ENCODE measurements around the gene KHDC4. TPM values are rescaled to one million over a fixed set of nuclear protein-coding genes. Genes with fewer than 3 reads are reported as not detected.

The KHDC4 gene
- total RNA-seq, 2 experiments from 2014 or later = 56.6 to 60.8 TPM

GRCh38 chr1:155880950-155881349 is 53.3 kb downstream of the KHDC4 start:
- no peaks in the 10 kb centered on the region for H3K27me3 Mint-ChIP-seq
- intact Hi-C loops (cut with DNase I, micrococcal nuclease) = no loop called here
- H3K4me3 Mint-ChIP-seq = no peak overlapping the region
- H3K27ac Mint-ChIP-seq = no peak overlapping the region
- Histone ChIP-seq H3K4me3 (ENCODE audit: low read length) (no peak overlapping the region), H3K9me3 (ENCODE audit: control insufficient read depth in 1 of 2, insufficient read depth in 1 of 2, low read length in 2 of 2) (no peaks in the 10 kb centered on the region), H3K27ac (ENCODE audit: low read depth in 1 of 2, low read length in 2 of 2) (no peak overlapping the region), H3K27me3 (ENCODE audit: control insufficient read depth in 1 of 2, insufficient read depth in 2 of 2, low read length in 2 of 2) (no peaks in the 10 kb centered on the region), H3K36me3 (ENCODE audit: insufficient read depth, low read length) (peaks cover 12% of the 10 kb centered on the region), H3K4me1 (ENCODE audit: insufficient read depth, low read length) (no peaks in the 10 kb centered on the region)
- DNase-seq (no peak), ATAC-seq (ENCODE audit: poor library complexity) (no peak)
- POLR2A ChIA-PET = no interaction called here
- TF ChIP-seq, protein P1, sequence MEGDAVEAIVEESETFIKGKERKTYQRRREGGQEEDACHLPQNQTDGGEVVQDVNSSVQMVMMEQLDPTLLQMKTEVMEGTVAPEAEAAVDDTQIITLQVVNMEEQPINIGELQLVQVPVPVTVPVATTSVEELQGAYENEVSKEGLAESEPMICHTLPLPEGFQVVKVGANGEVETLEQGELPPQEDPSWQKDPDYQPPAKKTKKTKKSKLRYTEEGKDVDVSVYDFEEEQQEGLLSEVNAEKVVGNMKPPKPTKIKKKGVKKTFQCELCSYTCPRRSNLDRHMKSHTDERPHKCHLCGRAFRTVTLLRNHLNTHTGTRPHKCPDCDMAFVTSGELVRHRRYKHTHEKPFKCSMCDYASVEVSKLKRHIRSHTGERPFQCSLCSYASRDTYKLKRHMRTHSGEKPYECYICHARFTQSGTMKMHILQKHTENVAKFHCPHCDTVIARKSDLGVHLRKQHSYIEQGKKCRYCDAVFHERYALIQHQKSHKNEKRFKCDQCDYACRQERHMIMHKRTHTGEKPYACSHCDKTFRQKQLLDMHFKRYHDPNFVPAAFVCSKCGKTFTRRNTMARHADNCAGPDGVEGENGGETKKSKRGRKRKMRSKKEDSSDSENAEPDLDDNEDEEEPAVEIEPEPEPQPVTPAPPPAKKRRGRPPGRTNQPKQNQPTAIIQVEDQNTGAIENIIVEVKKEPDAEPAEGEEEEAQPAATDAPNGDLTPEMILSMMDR (IDR thresholded peaks at IDR 0.05) = no peak
- CTCF ChIA-PET = no interaction called here
- H3K4me1 Mint-ChIP-seq (ENCODE audit: low read depth) = no peaks in the 10 kb centered on the region
- H3K9me3 Mint-ChIP-seq = no peaks in the 10 kb centered on the region
- no peaks in the 10 kb centered on the region for H3K36me3 Mint-ChIP-seq (ENCODE audit: low read depth)

GRCh38 chr1:155880251-155880650 is 54.0 kb downstream of the KHDC4 start:
- H3K4me1 Mint-ChIP-seq (ENCODE audit: low read depth) = no peaks in the 10 kb centered on the region
- Histone ChIP-seq H3K27me3 (ENCODE audit: control insufficient read depth in 1 of 2, insufficient read depth in 2 of 2, low read length in 2 of 2) (no peaks in the 10 kb centered on the region), H3K4me3 (ENCODE audit: low read length) (no peak overlapping the region), H3K27ac (ENCODE audit: low read depth in 1 of 2, low read length in 2 of 2) (no peak overlapping the region), H3K36me3 (ENCODE audit: insufficient read depth, low read length) (peaks cover 12% of the 10 kb centered on the region), H3K4me1 (ENCODE audit: insufficient read depth, low read length) (no peaks in the 10 kb centered on the region), H3K9me3 (ENCODE audit: control insufficient read depth in 1 of 2, insufficient read depth in 1 of 2, low read length in 2 of 2) (no peaks in the 10 kb centered on the region)
- no peaks in the 10 kb centered on the region for H3K36me3 Mint-ChIP-seq (ENCODE audit: low read depth)
- intact Hi-C loops (cut with DNase I, micrococcal nuclease) = no loop called here
- H3K27me3 Mint-ChIP-seq = no peaks in the 10 kb centered on the region
- CTCF ChIA-PET = interaction anchor here (0.5 kb wide), 1 partner anchor 137 kb away, joined by 4 read pairs; no protein-coding TSS in a partner anchor
- no peak overlapping the region for H3K4me3 Mint-ChIP-seq
- DNase-seq (no peak), ATAC-seq (ENCODE audit: poor library complexity) (no peak)
- TF ChIP-seq, protein P1 (IDR thresholded peaks at IDR 0.05) = no peak
- no peaks in the 10 kb centered on the region for H3K9me3 Mint-ChIP-seq
- no peak overlapping the region for H3K27ac Mint-ChIP-seq
- POLR2A ChIA-PET = no interaction called here

GRCh38 chr1:155877945-155878344 is 56.3 kb downstream of the KHDC4 start:
- CTCF ChIA-PET = no interaction called here
- Mint-ChIP-seq H3K27me3 (no peaks in the 10 kb centered on the region), H3K4me3 (no peak overlapping the region), H3K27ac (no peak overlapping the region), H3K9me3 (no peaks in the 10 kb centered on the region), H3K4me1 (ENCODE audit: low read depth) (no peaks in the 10 kb centered on the region), H3K36me3 (ENCODE audit: low read depth) (no peaks in the 10 kb centered on the region)
- ATAC-seq (ENCODE audit: poor library complexity) (no peak), DNase-seq (no peak)
- Histone ChIP-seq H3K27me3 (ENCODE audit: control insufficient read depth in 1 of 2, insufficient read depth in 2 of 2, low read length in 2 of 2) (no peaks in the 10 kb centered on the region), H3K4me1 (ENCODE audit: insufficient read depth, low read length) (no peaks in the 10 kb centered on the region), H3K9me3 (ENCODE audit: control insufficient read depth in 1 of 2, insufficient read depth in 1 of 2, low read length in 2 of 2) (no peaks in the 10 kb centered on the region), H3K27ac (ENCODE audit: low read depth in 1 of 2, low read length in 2 of 2) (no peak overlapping the region), H3K36me3 (ENCODE audit: insufficient read depth, low read length) (peaks cover 12% of the 10 kb centered on the region), H3K4me3 (ENCODE audit: low read length) (no peak overlapping the region)
- TF ChIP-seq, protein P1 (IDR thresholded peaks at IDR 0.05) = no peak
- POLR2A ChIA-PET = no interaction called here
- intact Hi-C loops (cut with DNase I, micrococcal nuclease) = no loop called here
